GM23338 (cell line): ENCODE data around the gene TJP1. TPM values are rescaled to one million over a fixed set of nuclear protein-coding genes. Genes with fewer than 3 reads are reported as not detected.

Source experiments
- ATAC-seq: fragments of 200-7000 bp; cut with Tn5 transposase; 3 replicates; pipeline ENCODE4 v1.9.1; 2020
- DNase-seq: peaks from one replicate; pipeline ENCODE4 v3.0.0-alpha.2; 2015; ENCODE audit warnings: low spot score
- H2AFZ ChIP-seq: fragments of 200-600 bp; sonication (generic); 2 replicates; pipeline ENCODE4 v1.8.0; 2016; ENCODE audit warnings: antibody characterized with exemption, mild to moderate bottlenecking, moderate library complexity
- H3F3A ChIP-seq: fragments of 200-600 bp; sonication (generic); replicated peaks from 2 replicates; pipeline ENCODE4 v1.8.0; 2017; ENCODE audit warnings: antibody characterized with exemption, mixed run types, low read depth
- H3K27ac ChIP-seq: fragments of 200-600 bp; sonication (generic); 2 replicates; pipeline ENCODE4 v1.6.1; 2016; ENCODE audit warnings: low read depth
- H3K27me3 ChIP-seq: fragments of 200-600 bp; sonication (generic); 2 replicates; pipeline ENCODE4 v1.8.0; 2016; ENCODE audit warnings: mild to moderate bottlenecking, mixed run types, moderate library complexity; ENCODE audit not compliant: insufficient read depth
- H3K36me3 ChIP-seq: fragments of 200-600 bp; sonication (generic); 2 replicates; pipeline ENCODE4 v1.8.0; 2016; ENCODE audit warnings: mild to moderate bottlenecking; ENCODE audit not compliant: insufficient read depth
- H3K4me1 ChIP-seq: fragments of 200-600 bp; sonication (generic); 2 replicates; pipeline ENCODE4 v1.8.0; 2016; ENCODE audit warnings: mild to moderate bottlenecking, moderate library complexity; ENCODE audit not compliant: insufficient read depth
- H3K4me2 ChIP-seq: fragments of 200-600 bp; sonication (generic); 2 replicates; pipeline ENCODE4 v1.7.1; 2017; ENCODE audit warnings: mixed run types
- H3K4me3 ChIP-seq: fragments of 200-600 bp; sonication (generic); 2 replicates; pipeline ENCODE4 v1.6.1; 2016; ENCODE audit warnings: mixed run types
- H3K79me2 ChIP-seq: fragments of 200-600 bp; sonication (generic); replicated peaks from 2 replicates; pipeline ENCODE4 v1.8.0; 2017; ENCODE audit warnings: mild to moderate bottlenecking; ENCODE audit not compliant: insufficient read depth
- H3K9me2 ChIP-seq: fragments of 200-600 bp; sonication (generic); 2 replicates; pipeline ENCODE4 v1.8.0; 2017; ENCODE audit not compliant: insufficient read depth
- H4K20me1 ChIP-seq: fragments of 200-600 bp; sonication (generic); replicated peaks from 2 replicates; pipeline ENCODE4 v1.8.0; 2017; ENCODE audit warnings: mild to moderate bottlenecking; ENCODE audit not compliant: insufficient read depth
- H3K27ac Mint-ChIP-seq: 2 replicates; pipeline ENCODE4 v1.8.0; 2020; ENCODE audit warnings: inconsistent platforms, mild to moderate bottlenecking, moderate library complexity, mixed read lengths
- H3K27me3 Mint-ChIP-seq: 3 replicates; pipeline ENCODE4 v1.8.0; 2022; ENCODE audit warnings: low read depth, mild to moderate bottlenecking, moderate library complexity, mixed read lengths, inconsistent platforms; ENCODE audit not compliant: insufficient read depth, poor library complexity
- H3K36me3 Mint-ChIP-seq: 3 replicates; pipeline ENCODE4 v1.8.0; 2021; ENCODE audit warnings: low read depth, mild to moderate bottlenecking, inconsistent platforms, moderate library complexity, mixed read lengths
- H3K4me1 Mint-ChIP-seq: 3 replicates; pipeline ENCODE4 v1.8.0; 2020; ENCODE audit warnings: mild to moderate bottlenecking, inconsistent platforms, mixed read lengths
- H3K4me3 Mint-ChIP-seq: 3 replicates; pipeline ENCODE4 v1.8.0; 2021; ENCODE audit warnings: moderate library complexity, mild to moderate bottlenecking, inconsistent platforms, mixed read lengths
- H3K9me3 Mint-ChIP-seq: 3 replicates; pipeline ENCODE4 v1.8.0; 2020; ENCODE audit warnings: moderate library complexity, mild to moderate bottlenecking, inconsistent platforms, mixed read lengths
- CTCF ChIP-seq, 2 experiments: fragments of 200-600 bp in 1 of 2; sonication (generic) in 1 of 2; conservative IDR thresholded peaks; 2 replicates each; pipeline versions ENCODE4 v1.5.1 to v1.6.1; 2016 to 2017; ENCODE audit warnings: antibody characterized with exemption in 2 of 2, low read depth in 2 of 2, mild to moderate bottlenecking in 2 of 2, moderate library complexity in 1 of 2
- EZH2phosphoT487 ChIP-seq: fragments of 200-600 bp; sonication (generic); IDR thresholded peaks from one replicate; pipeline ENCODE4 v1.8.1; 2018; ENCODE audit warnings: antibody characterized with exemption; ENCODE audit not compliant: unreplicated experiment
- POLR2AphosphoS5 ChIP-seq: IDR thresholded peaks from 2 replicates; pipeline ENCODE4 v1.6.1; 2016; ENCODE audit warnings: antibody characterized with exemption, low read depth
- REST ChIP-seq: IDR thresholded peaks from one replicate; pipeline ENCODE4 v1.6.1; 2018; ENCODE audit warnings: antibody characterized with exemption; ENCODE audit not compliant: unreplicated experiment
- STAT1 ChIP-seq: IDR thresholded peaks from one replicate; pipeline ENCODE4 v1.6.1; 2016; ENCODE audit warnings: antibody characterized with exemption; ENCODE audit not compliant: unreplicated experiment
- ZNF114 ChIP-seq: fragments of 250-450 bp; sonication (Bioruptor Pico); IDR thresholded peaks from 2 replicates; pipeline ENCODE4 v1.5.0; 2020; ENCODE audit warnings: mild to moderate bottlenecking, moderate library complexity
- ZNF331 ChIP-seq: fragments of 250-450 bp; sonication (Bioruptor Pico); IDR thresholded peaks from 2 replicates; pipeline ENCODE4 v1.5.0; 2020; ENCODE audit warnings: low read depth, mild to moderate bottlenecking, moderate library complexity
- polyA plus RNA-seq: library from polyadenylated mRNA; unstranded; fragments of >200 nt; fragmentation: Nextera tagmentation; extraction: Ambion mirVana; gene quantifications from 2 replicates; pipeline ENCODE4 v1.2.1, GENCODE V29; 2016
- total RNA-seq: library from RNA; depleted of rRNA; stranded (reverse); fragments of >200 nt; shearing (Covaris generic); gene quantifications from 2 replicates; pipeline ENCODE4 v1.2.3, GENCODE V29; 2014

The TJP1 gene
- total and polyA plus RNA-seq, 2 experiments from 2014 or later, result 76.2 to 116 TPM

- Mint-ChIP-seq H3K4me1 (no peaks in the 10 kb centered on the region), H3K36me3 (peaks cover 31% of the 10 kb centered on the region; the same call in 2 of the 3 replicates), H3K4me3 (no peak overlapping the region), H3K27me3 (peaks cover 5% of the 10 kb centered on the region), H3K27ac (no peak overlapping the region), H3K9me3 (no peaks in the 10 kb centered on the region)
- Histone ChIP-seq H3K4me2 (no peak overlapping the region), H3K79me2 (no peaks in the 10 kb centered on the region; the same call in 1 of the 2 replicates), H3K9me2 (no peaks in the 10 kb centered on the region), H3F3A (no peaks in the 10 kb centered on the region), H3K27me3 (no peaks in the 10 kb centered on the region), H3K36me3 (peaks cover 7% of the 10 kb centered on the region; the same call in 1 of the 2 replicates), H3K4me3 (no peak overlapping the region), H3K27ac (no peak overlapping the region), H3K4me1 (no peaks in the 10 kb centered on the region), H4K20me1 (no peaks in the 10 kb centered on the region), H2AFZ (no peak overlapping the region)
- DNase-seq, result no peak
- TF ChIP-seq POLR2AphosphoS5, result no peak
- ATAC-seq, result no peak
Measured at GRCh38 chr15:29743475-29743874, 78.8 kb downstream of the TJP1 start.

- Histone ChIP-seq H3K9me2 (no peaks in the 10 kb centered on the region), H4K20me1 (no peaks in the 10 kb centered on the region), H3K79me2 (no peaks in the 10 kb centered on the region), H3K4me2 (no peak overlapping the region), H3K4me3 (no peak overlapping the region), H3K27me3 (no peaks in the 10 kb centered on the region), H3K4me1 (no peaks in the 10 kb centered on the region), H3K36me3 (peaks cover 18% of the 10 kb centered on the region), H3F3A (no peaks in the 10 kb centered on the region), H2AFZ (no peak overlapping the region), H3K27ac (no peak overlapping the region)
- Mint-ChIP-seq H3K9me3 (no peaks in the 10 kb centered on the region), H3K27me3 (peaks cover 1% of the 10 kb centered on the region), H3K4me1 (no peaks in the 10 kb centered on the region), H3K36me3 (peaks cover 46% of the 10 kb centered on the region), H3K4me3 (no peak overlapping the region), H3K27ac (no peak overlapping the region)
- DNase-seq (peak; percentile 20), ATAC-seq (no peak)
- TF ChIP-seq EZH2phosphoT487 (no peak), STAT1 (no peak), CTCF (conservative IDR thresholded peaks at IDR 0.05; ENCODE audit: low read depth in 2 of 2) (peak; percentile 40 to 46), ZNF331 (CRISPR knock-in tag) (no peak)
Measured at GRCh38 chr15:29740692-29741311, 81.5 kb downstream of the TJP1 start.

- Histone ChIP-seq H2AFZ (no peak overlapping the region), H4K20me1 (peaks cover 5% of the 10 kb centered on the region; the same call in 1 of the 2 replicates), H3K27ac (no peak overlapping the region), H3K36me3 (peaks cover 33% of the 10 kb centered on the region), H3K27me3 (no peaks in the 10 kb centered on the region), H3K79me2 (no peaks in the 10 kb centered on the region), H3K4me1 (no peaks in the 10 kb centered on the region), H3K4me3 (no peak overlapping the region), H3F3A (no peaks in the 10 kb centered on the region), H3K4me2 (no peak overlapping the region), H3K9me2 (no peaks in the 10 kb centered on the region)
- no peak overlapping the region for H3K4me3 Mint-ChIP-seq
- H3K27me3 Mint-ChIP-seq, result no peaks in the 10 kb centered on the region
- peaks cover 62% of the 10 kb centered on the region for H3K36me3 Mint-ChIP-seq
- no peaks in the 10 kb centered on the region for H3K9me3 Mint-ChIP-seq
- no peak for DNase-seq
- H3K27ac Mint-ChIP-seq, result no peak overlapping the region
- H3K4me1 Mint-ChIP-seq, result no peaks in the 10 kb centered on the region
- ATAC-seq, result no peak
- no peak for TF ChIP-seq ZNF114 (CRISPR knock-in tag)
- TF ChIP-seq REST, result no peak
- no peak for TF ChIP-seq STAT1
Measured at GRCh38 chr15:29736744-29737020, 85.6 kb downstream of the TJP1 start.
